ENCODE measurements around the gene TBC1D30. TPM values are rescaled to one million over a fixed set of nuclear protein-coding genes. Genes with fewer than 3 reads are reported as not detected.
A peak's percentile ranks its signal among the peaks of the same experiment; 100 is the strongest.
"Not testable (repeated sequence)": the region's sequence is repeated elsewhere in the genome, so short reads cannot be mapped to it uniquely, and the experiment has no call there.

Gene TBC1D30, protein sequence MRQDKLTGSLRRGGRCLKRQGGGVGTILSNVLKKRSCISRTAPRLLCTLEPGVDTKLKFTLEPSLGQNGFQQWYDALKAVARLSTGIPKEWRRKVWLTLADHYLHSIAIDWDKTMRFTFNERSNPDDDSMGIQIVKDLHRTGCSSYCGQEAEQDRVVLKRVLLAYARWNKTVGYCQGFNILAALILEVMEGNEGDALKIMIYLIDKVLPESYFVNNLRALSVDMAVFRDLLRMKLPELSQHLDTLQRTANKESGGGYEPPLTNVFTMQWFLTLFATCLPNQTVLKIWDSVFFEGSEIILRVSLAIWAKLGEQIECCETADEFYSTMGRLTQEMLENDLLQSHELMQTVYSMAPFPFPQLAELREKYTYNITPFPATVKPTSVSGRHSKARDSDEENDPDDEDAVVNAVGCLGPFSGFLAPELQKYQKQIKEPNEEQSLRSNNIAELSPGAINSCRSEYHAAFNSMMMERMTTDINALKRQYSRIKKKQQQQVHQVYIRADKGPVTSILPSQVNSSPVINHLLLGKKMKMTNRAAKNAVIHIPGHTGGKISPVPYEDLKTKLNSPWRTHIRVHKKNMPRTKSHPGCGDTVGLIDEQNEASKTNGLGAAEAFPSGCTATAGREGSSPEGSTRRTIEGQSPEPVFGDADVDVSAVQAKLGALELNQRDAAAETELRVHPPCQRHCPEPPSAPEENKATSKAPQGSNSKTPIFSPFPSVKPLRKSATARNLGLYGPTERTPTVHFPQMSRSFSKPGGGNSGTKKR
- total RNA-seq (under 1 TPM; 0.20 to 0.23 TPM), total RNA-seq (0 reads per million in 2 donors)

GRCh38 chr12:64824500-64825142 lies at the start of gene TBC1D30:
Gene TBC1D30 (plus strand): TSS chr12:64824647. CDS start chr12:64824880, 233 bp downstream.
- no peaks in the 10 kb centered on the region for H3K9me3 ChIP-seq (ENCODE audit: control insufficient read depth, low read length, poor library complexity, severe bottlenecking)
- H3K4me3 Mint-ChIP-seq = peak within 1 kb of the TSS; percentile 88
- H3K27ac Mint-ChIP-seq = no peak within 1 kb of the TSS
- H3K27me3 Mint-ChIP-seq = peaks cover 70% of the 10 kb centered on the region
- H3K4me1 Mint-ChIP-seq = peaks cover 8% of the 10 kb centered on the region
- DNase-seq (no peak), ATAC-seq (peak; percentile 48)
- peaks cover 6% of the 10 kb centered on the region for H3K36me3 Mint-ChIP-seq (ENCODE audit: low read depth)

- H3K4me3 Mint-ChIP-seq; H3K27ac Mint-ChIP-seq; DNase-seq; H3K36me3 Mint-ChIP-seq (ENCODE audit: low read depth); H3K4me1 Mint-ChIP-seq; ATAC-seq: not testable (repeated sequence)
- H3K27me3 Mint-ChIP-seq = peaks cover 20% of the 10 kb centered on the region
- H3K9me3 ChIP-seq (ENCODE audit: control insufficient read depth, low read length, poor library complexity, severe bottlenecking) = peaks cover 12% of the 10 kb centered on the region
Observed at GRCh38 chr12:64775147-64775736, 49.2 kb upstream of the TBC1D30 start.

- H3K4me3 Mint-ChIP-seq = peak overlapping the region; percentile 82
- no peak overlapping the region for H3K27ac Mint-ChIP-seq
- H3K36me3 Mint-ChIP-seq (ENCODE audit: low read depth) = peaks cover 7% of the 10 kb centered on the region
- peaks cover 8% of the 10 kb centered on the region for H3K9me3 ChIP-seq (ENCODE audit: control insufficient read depth, low read length, poor library complexity, severe bottlenecking)
- peaks cover 12% of the 10 kb centered on the region for H3K4me1 Mint-ChIP-seq
- H3K27me3 Mint-ChIP-seq = peaks cover 41% of the 10 kb centered on the region
- no peak for ATAC-seq
- DNase-seq = no peak
Observed at GRCh38 chr12:64779354-64779974, 45.0 kb upstream of the TBC1D30 start.

DNA sequence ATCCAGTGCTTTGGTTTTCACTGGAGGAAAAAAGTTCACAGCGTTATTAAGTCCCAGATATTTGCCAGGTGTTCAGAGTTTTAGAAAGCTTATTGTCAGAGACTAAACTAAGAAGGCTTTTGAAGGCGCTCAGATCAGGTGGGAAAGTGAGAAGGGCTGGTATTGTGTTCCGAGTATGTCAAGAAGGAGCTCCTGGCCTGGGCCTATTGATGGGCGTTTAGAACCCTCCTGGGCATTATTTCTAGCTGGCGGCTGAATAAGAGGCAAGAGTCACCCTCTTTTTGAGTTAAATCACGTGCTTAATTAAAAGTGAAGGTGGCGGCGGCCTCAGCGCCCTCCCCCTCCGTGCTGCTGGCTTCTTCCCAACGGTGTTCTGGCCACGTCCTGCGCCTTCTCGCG lies 44.3 kb upstream of the TBC1D30 start:
- peak overlapping the region; percentile 82 for H3K4me3 Mint-ChIP-seq
- peaks cover 12% of the 10 kb centered on the region for H3K4me1 Mint-ChIP-seq
- peaks cover 8% of the 10 kb centered on the region for H3K9me3 ChIP-seq (ENCODE audit: control insufficient read depth, low read length, poor library complexity, severe bottlenecking)
- peaks cover 43% of the 10 kb centered on the region for H3K27me3 Mint-ChIP-seq
- H3K27ac Mint-ChIP-seq = no peak overlapping the region
- H3K36me3 Mint-ChIP-seq (ENCODE audit: low read depth) = peaks cover 7% of the 10 kb centered on the region
- ATAC-seq (no peak), DNase-seq (no peak)

DNA sequence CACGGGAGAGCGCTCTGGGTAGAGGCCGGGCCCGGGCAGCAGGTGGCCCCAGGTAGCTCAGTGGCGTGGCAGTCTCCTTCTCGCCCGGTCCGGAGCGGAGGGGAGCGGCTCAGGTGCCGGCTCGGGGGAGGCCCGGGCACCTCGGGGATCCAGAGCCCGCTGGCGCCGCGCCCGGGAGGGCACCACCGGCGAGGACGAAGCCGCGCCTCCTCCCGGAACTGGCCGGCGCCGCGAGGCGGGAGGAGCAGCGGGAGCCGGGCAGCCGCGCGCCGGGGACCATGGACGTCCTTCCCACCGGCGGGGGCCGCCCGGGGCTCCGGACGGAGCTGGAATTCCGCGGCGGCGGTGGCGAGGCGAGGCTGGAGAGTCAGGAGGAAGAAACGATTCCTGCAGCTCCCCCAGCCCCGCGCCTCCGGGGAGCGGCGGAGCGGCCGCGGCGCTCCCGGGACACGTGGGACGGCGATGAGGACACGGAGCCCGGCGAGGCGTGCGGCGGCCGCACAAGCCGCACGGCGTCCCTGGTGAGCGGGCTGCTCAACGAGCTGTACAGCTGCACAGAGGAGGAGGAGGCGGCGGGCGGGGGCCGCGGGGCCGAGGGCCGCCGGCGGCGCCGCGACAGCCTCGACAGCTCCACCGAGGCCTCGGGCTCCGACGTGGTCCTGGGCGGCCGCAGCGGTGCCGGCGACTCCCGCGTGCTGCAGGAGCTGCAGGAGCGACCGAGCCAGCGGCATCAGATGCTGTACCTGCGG lies 43.7 kb upstream of the TBC1D30 start:
- DNase-seq (peak in 1 of 3 donors; percentile 18), ATAC-seq (peak; percentile 64)
- Mint-ChIP-seq H3K27me3 (peaks cover 47% of the 10 kb centered on the region), H3K27ac (no peak overlapping the region), H3K4me3 (peak overlapping the region; percentile 92), H3K4me1 (peaks cover 12% of the 10 kb centered on the region), H3K36me3 (ENCODE audit: low read depth) (peaks cover 7% of the 10 kb centered on the region)
- peaks cover 4% of the 10 kb centered on the region for H3K9me3 ChIP-seq (ENCODE audit: control insufficient read depth, low read length, poor library complexity, severe bottlenecking)

- H3K9me3 ChIP-seq (ENCODE audit: control insufficient read depth, low read length, poor library complexity, severe bottlenecking) = no peaks in the 10 kb centered on the region
- DNase-seq (no peak), ATAC-seq (peak; percentile 57)
- peaks cover 48% of the 10 kb centered on the region for H3K27me3 Mint-ChIP-seq
- H3K4me3 Mint-ChIP-seq = peak overlapping the region; percentile 92
- no peak overlapping the region for H3K27ac Mint-ChIP-seq
- H3K36me3 Mint-ChIP-seq (ENCODE audit: low read depth) = peaks cover 7% of the 10 kb centered on the region
- peaks cover 12% of the 10 kb centered on the region for H3K4me1 Mint-ChIP-seq
Observed at GRCh38 chr12:64781280-64782190, 42.9 kb upstream of the TBC1D30 start.

DNA sequence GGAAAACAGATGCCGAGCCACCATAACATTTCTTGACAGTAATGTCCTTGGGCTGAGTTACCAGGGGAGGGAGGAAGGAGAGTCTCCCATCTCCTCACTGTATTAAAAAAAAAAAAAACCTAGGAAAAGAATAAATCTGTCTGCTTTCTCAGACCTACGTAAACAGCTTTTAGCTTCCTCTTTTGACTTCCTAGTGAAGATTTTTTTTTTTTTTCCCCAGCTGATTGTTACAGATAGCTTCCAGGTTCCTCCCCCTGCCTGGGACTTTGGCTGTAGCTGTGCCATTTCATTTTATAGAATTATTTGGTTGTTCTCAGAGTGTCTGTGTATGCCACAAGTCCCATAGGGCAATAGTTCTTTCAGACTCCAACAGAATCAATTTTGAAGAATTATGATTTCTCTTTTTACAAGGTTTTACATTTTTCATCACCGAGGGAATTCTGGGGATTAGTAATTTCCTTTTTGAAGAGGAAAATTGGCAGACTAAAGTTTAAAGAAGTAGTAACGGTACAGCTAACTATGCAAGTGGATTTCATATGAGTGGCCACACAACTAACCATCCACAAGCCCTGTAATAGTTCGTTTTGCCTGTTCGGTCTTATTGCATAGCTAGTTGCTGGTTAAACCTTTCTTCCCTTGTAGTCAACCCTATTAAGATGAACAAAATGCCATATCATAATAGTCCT lies 42.1 kb upstream of the TBC1D30 start:
- no peaks in the 10 kb centered on the region for H3K9me3 ChIP-seq (ENCODE audit: control insufficient read depth, low read length, poor library complexity, severe bottlenecking)
- H3K27me3 Mint-ChIP-seq = peaks cover 48% of the 10 kb centered on the region
- no peak for ATAC-seq
- peaks cover 12% of the 10 kb centered on the region for H3K4me1 Mint-ChIP-seq
- no peak overlapping the region for H3K27ac Mint-ChIP-seq
- no peak for DNase-seq
- H3K4me3 Mint-ChIP-seq = peak overlapping the region; percentile 92
- peaks cover 7% of the 10 kb centered on the region for H3K36me3 Mint-ChIP-seq (ENCODE audit: low read depth)

GRCh38 chr12:64785838-64786237 lies 38.6 kb upstream of the TBC1D30 start:
- no peak overlapping the region for H3K27ac Mint-ChIP-seq
- ATAC-seq (no peak), DNase-seq (no peak)
- peaks cover 4% of the 10 kb centered on the region for H3K36me3 Mint-ChIP-seq (ENCODE audit: low read depth)
- H3K9me3 ChIP-seq (ENCODE audit: control insufficient read depth, low read length, poor library complexity, severe bottlenecking) = no peaks in the 10 kb centered on the region
- peak overlapping the region; percentile 12 for H3K4me3 Mint-ChIP-seq
- peaks cover 44% of the 10 kb centered on the region for H3K27me3 Mint-ChIP-seq
- H3K4me1 Mint-ChIP-seq = peaks cover 12% of the 10 kb centered on the region

- Mint-ChIP-seq H3K27ac (no peak overlapping the region), H3K4me1 (no peaks in the 10 kb centered on the region), H3K27me3 (peaks cover 28% of the 10 kb centered on the region), H3K4me3 (no peak overlapping the region), H3K36me3 (ENCODE audit: low read depth) (peaks cover 5% of the 10 kb centered on the region)
- no peaks in the 10 kb centered on the region for H3K9me3 ChIP-seq (ENCODE audit: control insufficient read depth, low read length, poor library complexity, severe bottlenecking)
- no peak for DNase-seq
- ATAC-seq = no peak
Observed at GRCh38 chr12:64790166-64790565, 34.3 kb upstream of the TBC1D30 start.

- ATAC-seq (no peak), DNase-seq (no peak)
- no peaks in the 10 kb centered on the region for H3K4me1 Mint-ChIP-seq
- H3K27ac Mint-ChIP-seq = no peak overlapping the region
- H3K4me3 Mint-ChIP-seq = no peak overlapping the region
- peaks cover 23% of the 10 kb centered on the region for H3K27me3 Mint-ChIP-seq
- H3K36me3 Mint-ChIP-seq (ENCODE audit: low read depth) = peaks cover 5% of the 10 kb centered on the region
- H3K9me3 ChIP-seq (ENCODE audit: control insufficient read depth, low read length, poor library complexity, severe bottlenecking) = no peaks in the 10 kb centered on the region
Observed at GRCh38 chr12:64791036-64791435, 33.4 kb upstream of the TBC1D30 start.

DNA sequence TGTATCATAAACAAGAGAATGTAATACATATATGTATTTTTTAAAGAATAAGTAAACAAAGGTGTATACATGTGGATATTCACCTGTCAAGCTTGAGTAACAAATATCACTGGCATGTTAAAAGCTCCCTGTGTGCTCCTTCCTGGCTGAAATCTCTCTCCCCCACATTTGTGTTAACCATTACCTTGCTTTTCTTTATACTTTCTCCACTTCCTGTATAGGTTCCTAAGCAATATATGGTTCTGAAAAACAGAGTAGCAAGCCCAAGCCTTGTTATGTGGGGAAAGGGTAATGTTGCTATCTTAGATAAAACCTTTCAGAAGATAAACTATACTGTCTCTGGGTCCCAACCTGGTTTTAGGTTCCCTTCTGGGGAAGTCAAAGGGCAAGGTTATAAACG lies 32.3 kb upstream of the TBC1D30 start:
- H3K9me3 ChIP-seq (ENCODE audit: control insufficient read depth, low read length, poor library complexity, severe bottlenecking) = no peaks in the 10 kb centered on the region
- DNase-seq = no peak
- ATAC-seq = no peak
- Mint-ChIP-seq H3K27me3 (peaks cover 23% of the 10 kb centered on the region), H3K4me3 (no peak overlapping the region), H3K36me3 (ENCODE audit: low read depth) (peaks cover 5% of the 10 kb centered on the region), H3K27ac (no peak overlapping the region), H3K4me1 (no peaks in the 10 kb centered on the region)

All from T-helper 17 cell (primary cell).